Right lobe of liver (tissue), 4 donors: ENCODE data around the gene SPA17.

Source experiments
- CTCF ChIP-seq, 4 donors: fragments of 200-600 bp in 3 of 4; fragments of 450-650 bp in 1 of 4; IDR thresholded peaks; one replicate each; pipeline versions ENCODE4 v1.5.1 to v1.8.0; 2016 to 2022; ENCODE audit warnings: antibody characterized with exemption in 4 of 4, mild to moderate bottlenecking in 2 of 4
- POLR2A ChIP-seq: fragments of 450-650 bp; IDR thresholded peaks from one replicate; pipeline ENCODE4 v1.6.1; 2017; ENCODE audit warnings: antibody characterized with exemption, mild to moderate bottlenecking
- donor health status: DM: no; HTN: no; CAD: no.
- donor health status: DM: no; HTN: no; CAD: no.
- donor health status: DM: no; HTN: yes; CAD: no.

DNA sequence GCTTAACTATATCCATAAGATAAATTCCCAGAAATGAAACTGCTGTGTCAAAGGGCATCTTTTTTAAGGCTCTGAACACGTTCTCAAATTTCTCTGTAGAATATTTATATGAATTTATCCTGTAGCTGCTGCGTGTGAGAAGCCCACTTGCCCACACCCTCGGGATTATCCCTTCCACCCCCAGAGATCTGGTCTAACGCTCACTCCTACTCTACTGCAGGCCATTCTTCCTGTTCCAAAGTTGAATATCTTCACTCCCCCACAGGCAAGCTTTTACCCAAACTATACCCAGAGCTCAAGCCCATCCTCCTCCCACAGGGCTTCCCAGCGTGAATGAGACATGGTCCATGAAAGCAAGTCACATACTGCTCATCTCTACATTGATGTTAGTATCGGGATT, 25.1 kb upstream of the SPA17 start:
- TF ChIP-seq CTCF (IDR thresholded peaks at IDR 0.05) (no peak), POLR2A (no peak)
